GM12878 (cell line): Measurements from ENCODE around the gene HEPACAM2. TPM values are rescaled to one million over a fixed set of nuclear protein-coding genes. Genes with fewer than 3 reads are reported as not detected.

ENCODE experiments used
- ATAC-seq: fragments of 200-7000 bp; cut with Tn5 transposase; 3 replicates; pipeline ENCODE4 v1.9.1; 2020; ENCODE audit warnings: mild to moderate bottlenecking, moderate library complexity
- BruUV-seq: library from RNA; stranded (reverse); fragments of 400-500 nt; replicated peaks from 2 replicates; lab custom pipeline; 2021; lab: Mats Ljungman, UMichigan
- CTCF ChIA-PET: fragments of 300-600 bp; sonication (Branson Sonifier 250); formaldehyde crosslinking; extraction: SDS; loops from one replicate; lab custom pipeline; 2021; ENCODE audit warnings: inconsistent platforms; lab: Yijun Ruan, JAX
- POLR2A ChIA-PET: fragments of 350-600 bp; formaldehyde crosslinking; extraction: SDS; loops from one replicate; lab custom pipeline; 2021; ENCODE audit warnings: inconsistent platforms; lab: Charles Lee
- RAD21 ChIA-PET: fragments of 300-600 bp; sonication (Branson Sonifier 250); formaldehyde crosslinking; loops from one replicate; lab custom pipeline; 2023; ENCODE audit warnings: antibody characterized with exemption; ENCODE audit not compliant: unreplicated experiment; lab: Charles Lee
- SMC1A ChIA-PET: fragments of 300-600 bp; sonication (Branson Sonifier 250); formaldehyde crosslinking; loops from one replicate; lab custom pipeline; 2023; ENCODE audit not compliant: unreplicated experiment, uncharacterized antibody; lab: Charles Lee
- DNase-seq: peaks from one replicate; pipeline ENCODE4 v3.0.0-alpha.2; 2011; ENCODE audit warnings: low read depth, low spot score
- FAIRE-seq: peaks from 3 replicates; lab custom pipeline; 2011; peaks lifted over from hg19 to GRCh38; lab: Jason Lieb, UNC
- H2AFZ ChIP-seq: 2 replicates; pipeline ENCODE4 v1.6.0; 2011; ENCODE audit warnings: low read depth, low read length, control low read depth; ENCODE audit not compliant: control insufficient read depth
- H3K27ac ChIP-seq: 2 replicates; pipeline ENCODE4 v1.5.1; 2011; ENCODE audit warnings: control low read depth; ENCODE audit not compliant: control insufficient read depth, insufficient read depth
- H3K27me3 ChIP-seq, 2 experiments: replicated peaks in 1 of 2; 2 replicates each; pipeline versions ENCODE4 v1.6.0 to v1.6.1; 2011; ENCODE audit warnings: low read length in 1 of 2; ENCODE audit not compliant: control insufficient read depth in 2 of 2, insufficient read depth in 2 of 2
- H3K36me3 ChIP-seq, 2 experiments: 2 replicates each; pipeline ENCODE4 v1.5.1; 2011; ENCODE audit warnings: low read length in 1 of 2; ENCODE audit not compliant: control insufficient read depth in 2 of 2, insufficient read depth in 2 of 2
- H3K4me1 ChIP-seq: 2 replicates; pipeline ENCODE4 v1.6.1; 2011; ENCODE audit warnings: mild to moderate bottlenecking, low read length, moderate library complexity, mixed read lengths; ENCODE audit not compliant: control insufficient read depth, insufficient read depth
- H3K4me2 ChIP-seq: 2 replicates; pipeline ENCODE4 v1.6.0; 2011; ENCODE audit warnings: control low read depth; ENCODE audit not compliant: control insufficient read depth, insufficient read depth
- H3K4me3 ChIP-seq: fragments of 200-600 bp; sonication (generic); 2 replicates; pipeline ENCODE4 v1.5.1; 2016
- H3K79me2 ChIP-seq: 2 replicates; pipeline ENCODE4 v1.6.0; 2011; ENCODE audit warnings: low read length; ENCODE audit not compliant: control insufficient read depth, insufficient read depth
- H3K9ac ChIP-seq: 2 replicates; pipeline ENCODE4 v1.8.0; 2011; ENCODE audit warnings: low read length, control low read depth, mixed read lengths; ENCODE audit not compliant: control insufficient read depth, insufficient read depth
- H3K9me3 ChIP-seq: replicated peaks from 3 replicates; pipeline ENCODE4 v1.5.1; 2011; ENCODE audit warnings: mild to moderate bottlenecking, low read length; ENCODE audit not compliant: control insufficient read depth, insufficient read depth
- H4K20me1 ChIP-seq: 2 replicates; pipeline ENCODE4 v1.6.0; 2011; ENCODE audit not compliant: control insufficient read depth, insufficient read depth
- BHLHE40 ChIP-seq, 2 experiments: fragments of 450-650 bp in 1 of 2; IDR thresholded peaks; 2 replicates each; pipeline ENCODE4 v1.6.1; 2011 to 2017; ENCODE audit warnings: low read depth in 2 of 2, borderline replicate concordance in 1 of 2, improper control_type of control experiment in 1 of 2, low read length in 1 of 2, mild to moderate bottlenecking in 1 of 2
- HDAC6 ChIP-seq: fragments of 200-600 bp; sonication (generic); IDR thresholded peaks from one replicate; pipeline ENCODE4 v1.8.0; 2017; ENCODE audit warnings: antibody characterized with exemption; ENCODE audit not compliant: unreplicated experiment
- POLR2AphosphoS2 ChIP-seq: IDR thresholded peaks from 2 replicates; pipeline ENCODE4 v1.6.1; 2011; ENCODE audit warnings: low read depth, mild to moderate bottlenecking, low read length, improper control_type of control experiment, moderate library complexity
- WGBS: methylation state at CpG from one replicate; pipeline ENCODE4 v1.1.6; 2016; ENCODE audit warnings: low lambda C conversion rate; ENCODE audit not compliant: insufficient replicate concordance, insufficient coverage; ENCODE audit errors: missing lambda C conversion rate; 5-methylcytosine and 5-hydroxymethylcytosine counted together
- in situ Hi-C: fragments of 300-500 bp; cut with MboI; formaldehyde crosslinking; loops from 9 replicates; pipeline ENCODE4 v1.14.3; 2018; ENCODE audit warnings: mixed read lengths
- intact Hi-C: fragments of 100-400 bp; cut with micrococcal nuclease; formaldehyde crosslinking; loops from one replicate; pipeline ENCODE4 v1.14.2; 2022; ENCODE audit not compliant: unreplicated experiment
- polyA plus RNA-seq, 11 experiments: library from polyadenylated mRNA; depleted of rRNA in 4 of 11; unstranded in 6 of 11; stranded (reverse) in 5 of 11; fragments of >200 nt; fragmentation: Nextera tagmentation in 4 of 11; fragmentation: Illumina TruSeq in 1 of 11; extraction: Ambion mirVana in 4 of 11; extraction: Trizol in 1 of 11; gene quantifications; 1 replicate in 1 of 11; 2 replicates in 10 of 11; pipeline versions ENCODE4 v1.2.1 to v1.2.3, GENCODE V29; 2011 to 2016; ENCODE audit warnings: inconsistent platforms in 2 of 11, missing spikeins in 2 of 11, low read depth in 1 of 11
- total RNA-seq, 4 experiments: library from RNA; depleted of rRNA in 3 of 4; stranded (reverse); fragments of >200 nt in 3 of 4; fragmentation: Illumina TruSeq in 1 of 4; extraction: Trizol in 1 of 4; gene quantifications; 2 replicates each; pipeline versions ENCODE4 v1.2.1 to v1.2.3, GENCODE V29; 2013 to 2021

HEPACAM2 gene
- total and polyA plus RNA-seq, 10 of the 15 experiments (the other 5 are each of a cell fraction or from before 2014, with no cell fraction given) = 0.04 to 0.58 TPM; not detected in 8

GRCh38 chr7:93145354-93145753 is 80.9 kb downstream of the HEPACAM2 start:
- H3K9ac ChIP-seq = no peak overlapping the region
- POLR2A ChIA-PET = interaction anchor here (0.5 to 4.2 kb wide), 7 partner anchors 8 to 83 kb away, joined by 3 to 33 read pairs (median 4); partner anchors contain the start of gene SAMD9
- H3K4me1 ChIP-seq = peaks cover 10% of the 10 kb centered on the region; the same call in 1 of the 2 replicates
- RAD21 ChIA-PET = interaction anchor here (0.7 to 4.7 kb wide), 5 partner anchors 25 to 242 kb away, joined by 3 to 35 read pairs (median 3); partner anchors contain the start of gene SAMD9
- WGBS = 68% methylated on average over 3 of the region's 3 CpGs
- H3K27ac ChIP-seq = peak overlapping the region; percentile 84
- peaks cover 0 to 35% of the 10 kb centered on the region in 2 experiments; a peak in 3 of 4 replicates for H3K36me3 ChIP-seq
- H2AFZ ChIP-seq = no peak overlapping the region
- ATAC-seq (peak; percentile 39), DNase-seq (no peak), FAIRE-seq (no peak)
- peak overlapping the region; percentile 91 for H3K4me3 ChIP-seq
- no peaks in the 10 kb centered on the region for H4K20me1 ChIP-seq
- intact Hi-C loops = no loop called here
- H3K4me2 ChIP-seq = peak overlapping the region; percentile 72
- H3K27me3 ChIP-seq = no peaks in the 10 kb centered on the region
- no peaks in the 10 kb centered on the region; the same call in 1 of the 3 replicates for H3K9me3 ChIP-seq
- H3K79me2 ChIP-seq = peaks cover 32% of the 10 kb centered on the region
- in situ Hi-C loops = no loop called here
- CTCF ChIA-PET = interaction anchor here (0.6 to 3.7 kb wide), 8 partner anchors 12 to 1011 kb away, joined by 3 to 19 read pairs (median 3); partner anchors contain the start of genes CYP51A1, PEX1, RBM48 and SAMD9
- SMC1A ChIA-PET = interaction anchor here (0.6 to 5.8 kb wide), 15 partner anchors 9 to 308 kb away, joined by 3 to 58 read pairs (median 7); partner anchors contain the start of genes HEPACAM2, SAMD9 and VPS50
- peak; percentile 77 to 84 for TF ChIP-seq BHLHE40 (IDR thresholded peaks at IDR 0.05; ENCODE audit: borderline replicate concordance in 1 of 2, low read depth in 2 of 2, low read length in 1 of 2)
- TF ChIP-seq POLR2AphosphoS2 = no peak
- no TSS peak for BruUV-seq

- ATAC-seq (no peak), FAIRE-seq (peak; percentile 38), DNase-seq (no peak)
- H3K4me1 ChIP-seq = peaks cover 5% of the 10 kb centered on the region; the same call in 1 of the 2 replicates
- WGBS = 96% methylated on average over 1 of the region's 1 CpG
- peaks cover 21% of the 10 kb centered on the region for H3K79me2 ChIP-seq
- ChIA-PET POLR2A (no interaction called here), CTCF (no interaction called here), RAD21 (no interaction called here), SMC1A (interaction anchor here (1.5 to 2.0 kb wide), 2 partner anchors 10 to 24 kb away, joined by 4 to 6 read pairs; no protein-coding TSS in a partner anchor)
- in situ Hi-C loops = no loop called here
- no peak overlapping the region for H2AFZ ChIP-seq
- no peak overlapping the region for H3K9ac ChIP-seq
- no peak overlapping the region for H3K27ac ChIP-seq
- H3K4me3 ChIP-seq = no peak overlapping the region
- no peaks in the 10 kb centered on the region for H4K20me1 ChIP-seq
- no peak overlapping the region for H3K4me2 ChIP-seq
- no peak for TF ChIP-seq HDAC6
- H3K9me3 ChIP-seq = no peaks in the 10 kb centered on the region; the same call in 1 of the 3 replicates
- intact Hi-C loops = no loop called here
- peaks cover 4 to 45% of the 10 kb centered on the region in 2 experiments for H3K36me3 ChIP-seq
- H3K27me3 ChIP-seq = no peaks in the 10 kb centered on the region
- no TSS peak for BruUV-seq
Observed at GRCh38 chr7:93142127-93142526, 84.1 kb downstream of the HEPACAM2 start.
